Umbilical cord (tissue), 2 donors: ENCODE data around the gene SDR42E2. TPM values are rescaled to one million over a fixed set of nuclear protein-coding genes. Genes with fewer than 3 reads are reported as not detected.
"Not testable (repeated sequence)": the region's sequence is repeated elsewhere in the genome, so short reads cannot be mapped to it uniquely, and the experiment has no call there.

ENCODE experiments used
- DNase-seq: peaks from one replicate; pipeline ENCODE4 v3.0.0-alpha.2; 2015; ENCODE audit warnings: low spot score
- total RNA-seq: library from RNA; depleted of rRNA; stranded (reverse); fragments of >200 nt; gene quantifications from one replicate; pipeline ENCODE4 v1.2.3, GENCODE V29; 2014; ENCODE audit warnings: low replicate concordance; ENCODE audit not compliant: insufficient read depth

SDR42E2 gene
- total RNA-seq, 1 donor from 2014 or later, result not detected

- DNase-seq, result no peak
Measured at GRCh38 chr16:22213236-22213635, 50.9 kb downstream of the SDR42E2 start.

- no peak for DNase-seq
Measured at GRCh38 chr16:22213801-22214200, 51.5 kb downstream of the SDR42E2 start.

DNA sequence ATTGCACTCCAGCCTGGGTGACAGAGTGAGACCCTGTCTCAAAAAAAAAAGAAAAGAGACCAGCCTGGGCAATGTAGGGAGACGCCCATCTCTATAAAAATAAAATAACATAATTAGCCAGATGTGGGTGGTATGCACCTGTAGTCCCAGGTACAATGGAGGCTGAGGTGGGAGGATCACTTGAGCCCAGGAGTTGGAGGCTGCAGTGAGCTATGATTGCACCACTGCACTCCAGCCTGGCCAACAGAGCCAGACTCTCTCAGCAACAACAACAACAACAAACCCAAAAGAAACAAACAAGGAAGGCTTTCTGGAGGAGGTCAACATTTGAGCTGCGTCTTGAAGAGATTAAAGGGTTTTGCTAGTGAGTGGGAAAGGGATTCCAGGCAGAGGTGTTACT, 52.1 kb downstream of the SDR42E2 start:
- no peak for DNase-seq

DNA sequence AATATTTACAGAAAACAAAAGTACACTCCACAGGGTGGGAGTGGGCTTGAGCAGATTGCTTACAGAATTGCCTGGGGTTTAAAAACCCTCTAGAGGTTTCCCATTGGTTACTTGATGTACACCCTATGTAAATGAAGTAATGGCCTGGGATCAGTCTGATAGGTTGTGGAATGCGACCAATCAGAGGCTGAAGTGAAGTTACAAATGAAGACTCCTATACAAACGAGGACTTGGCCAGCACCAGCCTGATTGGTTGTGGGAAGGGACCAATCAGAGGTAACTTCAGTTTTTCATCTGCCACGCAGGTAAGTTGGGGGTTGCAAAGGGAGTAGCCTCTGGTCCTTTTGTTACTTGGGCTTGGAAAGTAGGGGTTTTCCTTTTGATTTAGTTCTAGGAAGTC, 52.6 kb downstream of the SDR42E2 start:
- no peak for DNase-seq

DNA sequence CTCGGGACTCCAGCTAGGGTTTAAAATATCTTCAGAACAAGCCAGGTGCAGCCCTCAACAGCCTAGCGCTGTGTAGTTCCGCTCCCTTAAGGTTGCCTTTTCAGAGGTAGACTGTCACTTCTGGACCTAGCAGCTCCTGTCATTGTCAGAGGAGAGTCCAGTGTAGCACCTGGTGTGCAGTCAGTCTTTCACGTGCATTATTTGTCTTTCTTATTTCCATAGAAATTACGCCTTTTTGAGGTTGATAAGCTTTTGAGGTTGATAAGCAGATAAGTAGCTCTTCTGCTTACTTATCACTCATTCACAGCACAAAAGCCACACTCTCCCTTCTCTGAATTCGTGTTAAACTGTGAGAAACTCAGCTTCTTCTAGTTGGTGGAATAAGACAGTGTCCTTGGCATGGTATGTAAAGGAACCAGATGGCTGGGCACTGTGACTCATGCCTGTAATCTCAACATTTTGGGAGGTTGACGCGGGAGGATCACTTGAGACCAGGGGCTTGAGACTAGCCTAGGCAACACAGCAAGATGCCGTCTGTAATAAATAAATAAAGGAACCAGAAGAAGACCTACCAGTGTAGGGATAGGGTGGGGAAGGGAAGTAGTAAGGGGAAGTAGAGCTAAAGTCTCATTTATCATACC, 54.0 kb downstream of the SDR42E2 start:
- DNase-seq, result peak; percentile 35

GRCh38 chr16:22216832-22217225, 54.5 kb downstream of the SDR42E2 start:
- DNase-seq, result not testable (repeated sequence)

DNA sequence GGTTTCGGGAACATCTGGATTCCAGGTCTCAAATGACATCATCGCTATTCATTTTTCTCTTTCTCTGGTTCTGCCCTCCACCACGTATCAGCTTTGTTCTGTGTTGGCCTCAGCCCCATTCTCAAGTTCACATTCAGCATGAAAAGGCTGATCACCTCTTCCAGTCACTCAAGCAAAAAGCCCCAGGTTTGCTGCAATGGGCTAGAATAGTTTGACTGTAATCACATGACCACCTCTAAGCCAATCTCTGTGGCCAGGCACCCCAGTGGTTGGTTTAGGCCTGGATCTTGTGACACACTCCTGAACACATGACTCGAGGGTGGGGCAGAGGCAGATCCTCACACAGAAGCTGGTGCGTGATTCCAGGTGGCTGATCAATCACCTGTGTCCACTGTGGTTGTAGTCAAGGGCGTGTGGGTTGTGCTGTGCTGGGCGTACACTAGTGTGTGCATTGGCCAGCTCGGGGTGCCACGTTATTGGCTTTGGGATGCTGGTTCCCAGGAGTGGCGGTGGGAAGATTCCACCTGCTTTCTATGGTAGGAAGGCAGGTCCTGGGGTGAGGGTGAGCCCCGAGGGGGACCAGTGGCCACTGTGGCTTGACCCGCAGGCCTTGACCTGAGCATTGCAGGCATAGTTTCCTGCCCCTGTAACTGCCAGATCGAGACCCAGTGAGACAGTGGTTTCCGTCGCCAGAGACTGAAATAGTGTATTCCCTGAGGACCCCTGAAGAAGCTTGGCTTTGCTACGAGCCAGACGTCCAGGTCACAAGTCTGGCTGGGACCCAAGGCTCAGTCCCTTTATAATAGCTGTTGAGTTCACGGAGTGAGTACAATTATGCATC, 55.8 kb downstream of the SDR42E2 start:
- DNase-seq, result no peak

DNA sequence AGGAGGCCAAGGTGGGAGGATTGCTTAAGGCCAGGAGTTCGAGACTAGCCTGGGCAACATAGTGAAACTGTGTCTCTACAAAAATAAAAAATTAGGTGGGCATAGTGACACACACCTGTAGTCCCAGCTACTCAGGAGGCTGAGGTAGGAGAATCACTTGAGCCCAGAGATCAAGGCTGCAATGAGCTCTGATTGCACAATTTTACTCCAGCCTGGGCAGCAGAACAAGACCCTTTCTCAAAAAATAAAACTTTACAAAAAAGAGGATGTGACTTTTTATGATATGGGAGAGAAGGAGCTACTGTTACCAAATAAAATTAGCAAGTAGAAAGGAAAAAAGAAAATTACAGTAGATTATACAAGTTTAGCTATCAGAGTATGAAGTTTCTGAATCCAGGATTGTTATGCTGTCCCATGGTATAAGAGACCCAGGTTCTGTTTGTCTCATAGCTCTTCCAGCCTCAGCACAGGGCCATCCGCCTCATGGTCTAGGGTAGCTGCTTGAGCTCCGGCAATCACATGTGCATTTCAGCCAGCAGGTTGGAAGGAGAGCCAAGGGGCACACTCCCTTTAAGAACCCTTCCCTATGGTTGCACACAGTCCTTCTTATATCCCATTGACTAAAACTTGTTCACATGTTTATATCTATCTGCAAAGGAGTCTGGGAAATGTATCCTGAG, 57.2 kb downstream of the SDR42E2 start:
- DNase-seq, result no peak

DNA sequence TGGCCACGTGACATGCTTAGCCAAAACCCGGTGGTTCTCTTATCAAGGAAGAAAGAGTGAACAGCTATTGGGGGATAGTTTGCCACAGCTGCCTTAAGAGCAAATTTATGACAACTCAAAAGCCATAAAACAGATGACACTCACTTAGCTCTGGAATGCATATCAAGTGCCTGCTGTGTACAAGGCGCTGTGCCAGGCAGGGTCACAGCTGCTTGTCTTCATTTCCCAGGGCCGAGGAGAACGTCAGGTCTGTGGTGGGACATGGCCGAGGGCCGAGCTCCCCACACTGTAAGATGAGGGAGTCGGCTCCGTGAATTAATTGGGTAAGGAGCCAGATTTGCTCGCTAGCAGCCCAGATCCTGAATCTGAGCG, 57.7 kb downstream of the SDR42E2 start:
- DNase-seq, result no peak

- DNase-seq, result no peak
Measured at GRCh38 chr16:22220714-22221113, 58.4 kb downstream of the SDR42E2 start.

GRCh38 chr16:22222006-22222405, 59.7 kb downstream of the SDR42E2 start:
- no peak for DNase-seq

GRCh38 chr16:22222998-22223397, 60.7 kb downstream of the SDR42E2 start:
- no peak for DNase-seq

- DNase-seq, result no peak
Measured at GRCh38 chr16:22225060-22225459, 62.8 kb downstream of the SDR42E2 start.

DNA sequence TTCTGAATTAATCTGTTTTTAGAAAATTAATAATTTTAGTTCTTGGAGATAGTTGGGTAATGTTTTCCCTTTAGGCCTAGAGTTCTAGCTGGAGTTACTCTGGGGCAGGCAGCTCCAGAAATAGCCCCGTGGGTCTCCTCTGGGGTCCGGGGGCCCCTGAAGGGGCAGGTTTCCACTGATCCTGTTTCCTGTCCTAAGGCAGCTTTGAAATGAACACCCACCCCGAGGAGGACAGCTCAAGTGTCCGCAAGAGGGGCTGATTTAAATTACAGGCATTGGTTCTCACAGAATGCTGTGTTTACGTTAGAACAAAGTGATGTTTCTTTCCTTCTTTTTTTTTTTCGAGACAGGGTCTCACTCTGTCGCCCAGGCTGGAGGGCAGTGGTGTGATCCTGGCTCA, 67.6 kb downstream of the SDR42E2 start:
- DNase-seq, result no peak

DNA sequence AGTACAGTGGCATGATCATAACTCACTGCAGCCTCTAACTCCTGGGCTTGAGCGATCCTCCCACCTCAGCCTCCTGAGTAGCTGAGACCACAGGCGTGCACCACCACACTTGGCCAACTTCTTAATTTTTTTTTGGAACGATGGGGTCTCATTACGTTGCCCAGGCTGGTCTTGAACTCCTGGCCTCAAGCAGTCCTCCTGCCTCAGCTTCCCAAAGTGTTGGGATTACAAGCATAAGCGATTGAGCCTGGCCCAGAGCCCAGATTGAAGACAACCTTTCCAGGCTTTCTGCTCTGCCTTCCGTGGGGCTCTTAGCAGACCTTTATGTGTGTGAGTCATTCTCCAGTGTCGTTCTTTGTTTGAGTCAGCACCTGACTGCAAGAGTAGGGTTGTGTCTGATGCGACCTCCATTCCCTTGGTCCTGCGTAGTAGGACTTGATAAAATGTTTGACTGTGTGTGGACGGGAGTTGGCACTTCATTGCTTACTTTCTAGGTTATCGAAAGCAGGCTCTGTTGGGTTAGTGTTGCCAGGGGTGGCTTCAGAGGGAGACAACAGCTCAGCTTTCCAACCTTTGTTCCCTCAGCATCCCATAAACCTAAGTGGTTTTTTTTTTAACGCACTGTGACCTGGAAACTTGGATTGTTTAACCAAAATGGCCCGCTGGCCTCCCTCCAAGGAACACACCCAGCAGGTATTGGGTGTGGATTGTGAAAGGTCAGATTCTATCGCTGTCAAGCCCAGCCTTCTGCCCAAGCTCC, 70.2 kb downstream of the SDR42E2 start:
- no peak for DNase-seq

GRCh38 chr16:22233037-22233372, 70.7 kb downstream of the SDR42E2 start:
- peak; percentile 66 for DNase-seq

DNA sequence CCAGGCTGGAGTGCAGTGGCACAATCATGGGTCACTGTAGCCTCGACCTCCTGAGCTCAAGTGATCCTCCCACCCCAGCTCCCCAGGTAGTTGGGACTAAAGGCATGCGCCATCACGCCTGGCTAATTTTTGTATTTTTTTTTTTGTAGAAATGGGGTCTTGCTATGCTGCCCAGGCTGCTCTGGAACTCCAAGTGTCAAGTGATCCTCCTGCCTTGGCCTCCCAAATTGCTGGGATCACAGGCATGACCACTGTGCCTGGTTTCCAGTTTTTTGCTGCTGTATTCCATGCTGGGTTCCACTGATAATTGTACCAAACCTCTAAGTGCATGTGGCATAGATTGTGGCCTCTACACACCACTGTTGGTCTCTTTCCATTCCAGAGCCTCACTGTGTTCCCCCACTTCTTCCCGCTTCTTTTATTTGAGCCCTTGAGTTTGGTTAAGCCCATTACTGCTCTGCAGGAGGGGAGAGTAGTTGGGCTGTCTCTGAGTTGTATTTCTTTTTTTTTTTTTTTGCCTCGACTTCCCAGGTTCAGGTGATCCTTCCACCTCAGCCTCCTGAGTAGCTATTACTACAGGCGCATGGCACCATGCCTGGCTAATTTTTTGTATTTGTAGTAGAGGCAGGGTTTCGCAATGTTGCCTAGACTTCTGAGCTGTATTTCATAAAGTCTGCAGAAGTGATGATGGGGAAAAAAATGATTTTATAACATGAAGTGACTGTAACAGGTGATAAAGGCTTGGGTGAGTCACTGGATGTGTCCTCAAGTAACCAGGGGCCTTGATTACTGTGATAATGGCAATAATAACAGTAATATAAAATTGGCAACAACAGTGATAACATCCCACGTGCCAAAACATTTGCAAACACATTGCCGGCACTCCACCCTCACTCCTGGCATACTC, 73.8 kb downstream of the SDR42E2 start:
- DNase-seq, result no peak

DNA sequence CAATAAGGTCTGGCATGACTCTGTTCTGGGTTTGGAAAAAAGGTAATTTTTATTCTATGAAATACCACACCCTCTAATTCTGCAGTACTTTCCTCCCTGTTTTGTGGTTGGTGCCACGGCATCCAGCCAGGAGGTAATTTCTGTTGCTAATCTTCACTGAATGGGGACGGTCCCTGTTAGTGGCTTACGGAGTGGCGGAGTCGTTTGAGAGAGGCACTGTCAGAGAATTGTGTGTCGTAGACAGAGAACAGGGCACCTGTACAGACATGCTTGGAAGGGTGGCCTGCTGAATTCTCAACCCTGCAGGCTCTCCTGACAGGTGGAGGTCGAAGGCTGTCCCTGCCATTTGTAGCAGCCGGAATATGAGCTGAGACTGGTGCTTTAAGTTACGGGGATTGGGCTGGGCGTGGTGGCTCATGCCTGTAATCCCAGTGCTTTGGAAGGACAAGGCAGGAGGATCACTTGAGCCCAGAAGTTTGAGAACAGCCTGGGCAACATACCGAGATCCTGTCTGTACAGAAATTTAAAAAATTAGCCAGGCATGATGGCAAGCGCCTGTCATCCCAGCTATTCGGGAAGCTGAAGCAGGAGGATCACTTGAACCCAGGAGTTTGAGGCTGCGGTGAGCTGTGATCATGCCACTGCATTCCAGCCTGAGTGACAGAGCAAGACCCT, 77.0 kb downstream of the SDR42E2 start:
- peak; percentile 29 for DNase-seq

GRCh38 chr16:22240023-22240710, 77.9 kb downstream of the SDR42E2 start:
- peak; percentile 59 for DNase-seq
